Transverse colon (tissue), 4 donors: ENCODE data around the gene USP8.

Experiments
- POLR2A ChIP-seq: fragments of 450-650 bp; IDR thresholded peaks from one replicate; pipeline ENCODE4 v1.6.1; 2016; ENCODE audit warnings: antibody characterized with exemption, mild to moderate bottlenecking, moderate library complexity
- POLR2AphosphoS5 ChIP-seq, 3 donors: sonication (generic); formaldehyde crosslinking; IDR thresholded peaks; one replicate each; pipeline ENCODE4 v1.6.1; 2016; ENCODE audit warnings: antibody characterized with exemption in 3 of 3
- TF ChIP-seq, protein P1 (sequence below), 5 experiments: fragments of 200-600 bp in 3 of 5; fragments of 450-650 bp in 2 of 5; sonication (generic) in 3 of 5; IDR thresholded peaks; 1 replicate in 2 of 5; 2 replicates in 3 of 5; pipeline ENCODE4 v1.5.1; 2016 to 2017; ENCODE audit warnings: antibody characterized with exemption in 5 of 5, inconsistent platforms in 3 of 5, mild to moderate bottlenecking in 2 of 5, moderate library complexity in 1 of 5

DNA sequence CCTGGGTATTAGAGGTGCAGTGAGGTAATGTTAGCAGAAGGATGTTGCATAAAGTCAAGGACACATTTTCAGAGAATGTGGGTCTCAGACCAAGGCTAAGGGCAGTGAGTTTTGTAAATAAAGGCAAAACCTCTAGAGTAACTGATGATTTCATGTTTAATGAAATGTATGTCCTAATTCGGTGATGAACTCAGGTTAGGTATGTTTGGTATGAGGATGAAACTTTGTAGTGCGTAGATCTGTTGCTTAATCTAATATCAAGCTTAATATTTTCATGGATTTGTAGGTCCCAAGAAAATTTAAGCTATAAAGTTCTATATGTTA is 118.6 kb downstream of the USP8 start:
- TF ChIP-seq POLR2A (no peak), POLR2AphosphoS5 (IDR thresholded peaks at IDR 0.05) (no peak)
- TF ChIP-seq, protein P1, sequence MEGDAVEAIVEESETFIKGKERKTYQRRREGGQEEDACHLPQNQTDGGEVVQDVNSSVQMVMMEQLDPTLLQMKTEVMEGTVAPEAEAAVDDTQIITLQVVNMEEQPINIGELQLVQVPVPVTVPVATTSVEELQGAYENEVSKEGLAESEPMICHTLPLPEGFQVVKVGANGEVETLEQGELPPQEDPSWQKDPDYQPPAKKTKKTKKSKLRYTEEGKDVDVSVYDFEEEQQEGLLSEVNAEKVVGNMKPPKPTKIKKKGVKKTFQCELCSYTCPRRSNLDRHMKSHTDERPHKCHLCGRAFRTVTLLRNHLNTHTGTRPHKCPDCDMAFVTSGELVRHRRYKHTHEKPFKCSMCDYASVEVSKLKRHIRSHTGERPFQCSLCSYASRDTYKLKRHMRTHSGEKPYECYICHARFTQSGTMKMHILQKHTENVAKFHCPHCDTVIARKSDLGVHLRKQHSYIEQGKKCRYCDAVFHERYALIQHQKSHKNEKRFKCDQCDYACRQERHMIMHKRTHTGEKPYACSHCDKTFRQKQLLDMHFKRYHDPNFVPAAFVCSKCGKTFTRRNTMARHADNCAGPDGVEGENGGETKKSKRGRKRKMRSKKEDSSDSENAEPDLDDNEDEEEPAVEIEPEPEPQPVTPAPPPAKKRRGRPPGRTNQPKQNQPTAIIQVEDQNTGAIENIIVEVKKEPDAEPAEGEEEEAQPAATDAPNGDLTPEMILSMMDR (IDR thresholded peaks at IDR 0.05) = no peak
